Panc1 (cell line): ENCODE results near the gene MOCS1. TPM values are rescaled to one million over a fixed set of nuclear protein-coding genes. Genes with fewer than 3 reads are reported as not detected.

Source experiments
- ATAC-seq: fragments of 200-7000 bp; cut with Tn5 transposase; 2 replicates; pipeline ENCODE4 v1.9.1; 2020; ENCODE audit warnings: mild to moderate bottlenecking, moderate library complexity
- BruUV-seq: library from RNA; stranded (reverse); fragments of 400-500 nt; replicated peaks from 2 replicates; lab custom pipeline; 2021; lab: Mats Ljungman, UMichigan
- CTCF ChIA-PET: fragments of 300-600 bp; sonication (Branson Sonifier 250); formaldehyde crosslinking; loops from one replicate; lab custom pipeline; 2022; ENCODE audit warnings: antibody characterized with exemption; lab: Charles Lee
- POLR2A ChIA-PET: fragments of 300-600 bp; sonication (Branson Sonifier 250); formaldehyde crosslinking; loops from one replicate; lab custom pipeline; 2022; ENCODE audit warnings: antibody characterized with exemption; lab: Charles Lee
- DNase-seq: peaks from one replicate; pipeline ENCODE4 v3.0.0-alpha.2; 2010; ENCODE audit warnings: low read depth, low spot score
- H3K27ac ChIP-seq: 2 replicates; pipeline ENCODE4 v1.5.1; 2011; ENCODE audit warnings: mild to moderate bottlenecking, low read length, inconsistent platforms
- H3K27me3 ChIP-seq: fragments of 200-500 bp; sonication (Bioruptor generic); 2 replicates; pipeline ENCODE4 v1.6.0; 2014; ENCODE audit warnings: low read length, inconsistent platforms; ENCODE audit not compliant: control insufficient read depth, insufficient read depth
- H3K36me3 ChIP-seq: fragments of 200-500 bp; sonication (Bioruptor generic); 2 replicates; pipeline ENCODE4 v1.5.1; 2014; ENCODE audit warnings: inconsistent platforms, mild to moderate bottlenecking, low read length, moderate library complexity; ENCODE audit not compliant: control insufficient read depth, insufficient read depth
- H3K4me1 ChIP-seq: 2 replicates; pipeline ENCODE4 v1.5.1; 2011; ENCODE audit warnings: inconsistent platforms, mild to moderate bottlenecking, low read length, moderate library complexity; ENCODE audit not compliant: control insufficient read depth, insufficient read depth
- H3K4me3 ChIP-seq, 2 experiments: 2 replicates each; pipeline ENCODE4 v1.5.1; 2011 to 2012; ENCODE audit warnings: low read depth in 2 of 2, low read length in 2 of 2, mild to moderate bottlenecking in 2 of 2, inconsistent platforms in 1 of 2, moderate library complexity in 1 of 2
- H3K9me3 ChIP-seq: fragments of 200-500 bp; sonication (Bioruptor generic); 2 replicates; pipeline ENCODE4 v1.5.1; 2014; ENCODE audit warnings: low read depth, mild to moderate bottlenecking, inconsistent platforms, low read length, moderate library complexity; ENCODE audit not compliant: control insufficient read depth, insufficient read depth
- CTCF ChIP-seq: fragments of 450-650 bp; IDR thresholded peaks from 2 replicates; pipeline ENCODE4 v1.5.1; 2017; ENCODE audit warnings: mild to moderate bottlenecking
- POLR2AphosphoS5 ChIP-seq: IDR thresholded peaks from 2 replicates; pipeline ENCODE4 v1.6.1; 2012; ENCODE audit warnings: mild to moderate bottlenecking, low read depth, low read length, moderate library complexity
- REST ChIP-seq, 2 experiments: IDR thresholded peaks; 2 replicates each; pipeline ENCODE4 v1.6.1; 2011 to 2012; ENCODE audit warnings: low read depth in 2 of 2, control low read depth in 1 of 2, low read length in 1 of 2, mild to moderate bottlenecking in 1 of 2, moderate library complexity in 1 of 2; ENCODE audit not compliant: insufficient read depth in 1 of 2
- SIN3A ChIP-seq: IDR thresholded peaks from 2 replicates; pipeline ENCODE4 v1.6.1; 2012; ENCODE audit warnings: low read depth, mild to moderate bottlenecking, low read length, moderate library complexity, borderline replicate concordance; ENCODE audit not compliant: insufficient read depth
- TCF7L2 ChIP-seq: IDR thresholded peaks from 2 replicates; pipeline ENCODE4 v1.6.1; 2011; ENCODE audit warnings: mild to moderate bottlenecking, low read depth, low read length, inconsistent platforms
- in situ Hi-C: cut with HindIII; loops from 2 replicates; pipeline ENCODE4 v1.10.0; 2016; ENCODE audit warnings: low sequenced_read_pairs, low pct_unique_long_range_greater_than_20kb
- intact Hi-C: fragments of 100-400 bp; cut with micrococcal nuclease; formaldehyde crosslinking; loops from one replicate; pipeline ENCODE4 v1.10.0; 2022; ENCODE audit not compliant: unreplicated experiment
- total RNA-seq: library from RNA; stranded (reverse); gene quantifications from one replicate; pipeline ENCODE4 v1.2.1, GENCODE V29; 2021; ENCODE audit not compliant: unreplicated experiment

MOCS1 gene
- total RNA-seq, 1 experiment from 2014 or later: 0.98 TPM

GRCh38 chr6:39870950-39871349, 63.3 kb downstream of the MOCS1 start:
- Histone ChIP-seq H3K27me3 (no peaks in the 10 kb centered on the region; the same call in none of the 2 replicates), H3K27ac (no peak overlapping the region), H3K4me3 (no peak overlapping the region), H3K36me3 (no peaks in the 10 kb centered on the region), H3K4me1 (no peaks in the 10 kb centered on the region), H3K9me3 (no peaks in the 10 kb centered on the region)
- in situ Hi-C loops (no loop called here), intact Hi-C loops (no loop called here)
- ChIA-PET CTCF (no interaction called here), POLR2A (no interaction called here)
- no TSS peak for BruUV-seq
- no peak for DNase-seq
- TF ChIP-seq CTCF (0 out of 2 replicates have a peak, but pooled peaks have one; percentile 15), TCF7L2 (no peak)
- ATAC-seq: no peak

- CTCF ChIA-PET: no interaction called here
- no peaks in the 10 kb centered on the region for H3K36me3 ChIP-seq
- H3K27ac ChIP-seq: no peak overlapping the region
- no TSS peak for BruUV-seq
- H3K4me1 ChIP-seq: no peaks in the 10 kb centered on the region
- POLR2A ChIA-PET: no interaction called here
- TF ChIP-seq TCF7L2 (no peak), POLR2AphosphoS5 (no peak), CTCF (peak; percentile 14; the same call in 1 of the 2 replicates), SIN3A (no peak), REST (IDR thresholded peaks at IDR 0.05; ENCODE audit: insufficient read depth in 1 of 2, low read depth in 2 of 2, low read length in 1 of 2) (no peak)
- no peak for ATAC-seq
- DNase-seq: no peak
- H3K27me3 ChIP-seq: no peaks in the 10 kb centered on the region; the same call in none of the 2 replicates
- no peaks in the 10 kb centered on the region for H3K9me3 ChIP-seq
- intact Hi-C loops (no loop called here), in situ Hi-C loops (no loop called here)
- H3K4me3 ChIP-seq: no peak overlapping the region
Measured at GRCh38 chr6:39867592-39867991, 66.7 kb downstream of the MOCS1 start.
